Stimulated activated CD4-positive, alpha-beta T cell treated with anti-CD3 and anti-CD28 coated beads, Interleukin-4, amount 100 ng/mL, for 24 hours (primary cell): ENCODE measurements around the gene AMIGO2.

Source experiments
- DNase-seq: peaks from one replicate; pipeline ENCODE4 v3.0.0-alpha.2; 2020

The AMIGO2 gene

DNA sequence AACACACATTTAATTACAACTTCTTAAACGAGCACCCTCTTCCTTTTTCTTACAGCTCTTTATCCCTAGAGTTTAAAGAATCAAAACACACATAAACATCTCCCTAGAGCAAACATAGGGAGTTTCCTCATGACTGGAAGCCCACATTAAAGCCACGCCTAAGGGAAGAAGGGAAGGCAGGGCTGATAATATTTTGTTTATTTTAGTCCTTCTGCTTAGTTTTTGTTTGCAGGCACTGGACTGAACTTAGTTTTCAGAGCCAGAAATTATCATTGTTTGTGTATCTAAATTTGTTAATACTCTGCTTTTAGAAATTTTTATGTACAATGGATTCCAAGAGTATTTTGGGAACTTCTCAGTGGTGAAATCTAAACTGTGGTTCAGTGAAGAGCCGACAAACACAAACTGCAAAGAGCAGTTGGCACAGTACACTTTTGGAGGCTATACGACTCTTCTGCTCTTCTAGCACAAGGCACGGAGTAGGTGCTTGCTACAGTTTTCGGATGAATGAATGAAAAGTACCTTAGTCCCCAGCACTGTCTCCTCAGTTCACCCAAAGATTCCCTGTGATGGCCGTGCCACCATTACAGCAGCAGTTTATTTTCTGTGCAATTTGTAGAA, 17.6 kb upstream of the AMIGO2 start:
- DNase-seq = no peak

- DNase-seq = no peak
Observed at GRCh38 chr12:47095446-47096236, 15.9 kb upstream of the AMIGO2 start.

DNA sequence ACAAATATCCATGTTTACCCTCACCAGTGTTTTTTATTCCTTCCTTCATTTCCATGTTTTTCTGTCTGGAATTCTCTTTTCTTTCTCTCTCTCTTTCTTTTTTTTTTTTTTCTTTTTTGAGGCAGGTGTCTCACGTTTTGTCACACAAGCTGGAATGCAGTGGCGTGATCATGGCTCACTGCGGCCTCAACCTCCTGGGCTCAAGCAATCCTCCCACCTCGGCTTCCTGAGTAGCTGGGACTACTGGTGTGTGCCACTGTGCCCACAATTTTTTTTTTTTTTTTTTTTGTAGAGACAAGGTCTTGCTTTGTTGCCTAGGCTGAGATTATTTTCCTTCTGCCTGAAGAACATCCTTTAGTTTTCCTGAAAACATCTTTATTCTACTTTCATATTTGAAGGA, 15.0 kb upstream of the AMIGO2 start:
- no peak for DNase-seq

DNA sequence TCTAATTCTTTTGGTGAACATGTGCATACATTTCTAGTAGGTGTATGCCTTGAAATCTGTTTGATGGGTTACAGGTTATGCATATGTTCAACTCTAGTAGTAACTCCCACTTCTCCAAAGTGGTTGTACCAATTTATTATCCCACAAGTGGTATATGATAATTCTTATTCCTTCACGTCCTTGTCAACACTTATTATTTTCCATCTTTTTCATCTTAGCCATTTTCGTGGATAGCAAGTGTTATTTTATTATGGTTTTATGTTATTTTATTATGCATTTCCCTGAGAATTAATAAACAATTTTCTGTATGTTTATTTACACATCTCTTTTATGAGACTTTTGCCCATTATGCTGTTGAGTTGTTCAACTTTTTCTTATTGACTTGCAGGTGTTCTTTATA, 11.2 kb upstream of the AMIGO2 start:
- DNase-seq = no peak

GRCh38 chr12:47088021-47088944, 8.5 kb upstream of the AMIGO2 start:
- DNase-seq = no peak

DNA sequence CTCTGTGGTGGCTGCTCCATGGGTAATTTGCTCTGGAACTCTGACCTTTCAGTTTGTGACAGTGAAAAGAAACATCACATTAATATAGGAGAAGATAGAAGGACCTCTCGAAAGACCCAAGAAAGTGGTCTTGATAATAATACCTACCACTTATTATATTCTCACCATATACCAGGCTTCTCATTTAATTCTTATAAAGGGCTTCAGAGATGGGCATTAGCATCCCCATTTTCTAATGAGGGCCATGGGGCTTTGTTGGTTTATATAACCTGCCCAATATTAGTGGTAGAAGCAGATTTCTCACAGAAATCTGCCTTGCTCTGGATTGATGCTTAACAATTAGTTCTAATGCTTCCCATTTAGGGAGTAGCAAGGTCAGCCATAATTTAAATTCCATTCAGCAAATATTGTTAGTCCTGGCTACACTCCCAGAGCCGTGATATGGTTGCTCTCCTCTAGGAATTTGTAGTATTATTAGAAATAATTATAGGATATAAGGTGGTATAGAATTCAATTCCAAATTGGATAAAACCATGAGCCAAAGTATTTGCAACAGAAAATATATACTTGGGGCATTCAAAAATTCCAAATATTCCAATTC, 7.4 kb upstream of the AMIGO2 start:
- no peak for DNase-seq

GRCh38 chr12:47085815-47086252, 6.1 kb upstream of the AMIGO2 start:
- DNase-seq = peak; percentile 53

DNA sequence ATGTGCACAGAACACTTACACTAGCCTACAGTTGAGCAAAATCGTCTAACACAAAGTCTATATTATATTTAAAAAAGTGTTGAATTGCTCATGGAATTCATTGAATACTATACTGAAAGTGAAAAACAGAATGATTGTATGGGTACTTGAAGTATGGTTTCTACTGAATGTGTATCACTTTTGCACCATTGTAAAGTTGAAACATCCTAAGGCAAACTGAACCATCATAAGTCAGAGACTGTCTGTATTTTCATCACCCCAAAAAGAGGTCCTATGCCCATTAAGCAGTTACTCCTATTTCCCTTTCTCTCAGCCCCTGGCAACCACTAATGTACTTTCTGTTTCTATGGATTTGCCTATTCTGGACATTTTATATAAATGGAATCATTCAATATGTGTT, 4.4 kb upstream of the AMIGO2 start:
- DNase-seq = no peak

DNA sequence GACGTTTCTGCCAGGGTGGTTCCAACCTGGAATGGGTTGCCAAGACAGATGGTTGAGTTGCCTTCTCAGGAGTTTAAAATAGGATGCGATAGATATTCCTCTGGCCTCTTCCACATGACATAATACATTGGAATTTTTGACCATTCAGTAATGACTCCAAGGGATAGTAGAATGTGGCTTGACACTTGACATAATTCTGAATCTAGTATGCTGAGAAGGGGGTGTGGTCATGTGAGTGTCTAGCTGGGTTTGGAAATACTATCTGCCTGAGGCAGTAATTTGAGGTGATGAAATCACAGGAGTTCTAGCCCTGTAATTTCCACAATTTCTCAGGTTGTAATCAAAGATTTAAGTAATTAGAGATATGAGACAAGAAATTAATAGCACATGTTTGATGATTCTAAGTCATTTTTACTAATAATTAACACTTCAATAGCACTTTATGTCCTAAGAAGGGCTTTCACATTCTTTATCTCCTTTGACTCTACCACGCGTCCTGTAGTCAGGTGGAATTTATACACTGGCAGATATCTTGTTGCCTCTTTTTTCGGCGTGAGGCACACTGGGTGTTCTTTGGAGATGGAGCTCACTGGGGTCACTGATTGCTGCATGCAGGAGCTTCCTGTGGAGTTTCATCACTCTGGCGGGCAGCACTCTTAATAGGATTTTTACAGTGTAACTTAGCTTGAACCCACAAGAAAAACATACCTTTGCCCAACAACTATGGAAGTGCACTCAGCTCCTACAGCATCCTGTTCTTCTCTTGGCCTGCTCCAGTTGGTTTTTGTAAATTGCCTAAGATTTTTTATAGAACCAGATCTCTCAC, 3.2 kb upstream of the AMIGO2 start:
- no peak for DNase-seq

DNA sequence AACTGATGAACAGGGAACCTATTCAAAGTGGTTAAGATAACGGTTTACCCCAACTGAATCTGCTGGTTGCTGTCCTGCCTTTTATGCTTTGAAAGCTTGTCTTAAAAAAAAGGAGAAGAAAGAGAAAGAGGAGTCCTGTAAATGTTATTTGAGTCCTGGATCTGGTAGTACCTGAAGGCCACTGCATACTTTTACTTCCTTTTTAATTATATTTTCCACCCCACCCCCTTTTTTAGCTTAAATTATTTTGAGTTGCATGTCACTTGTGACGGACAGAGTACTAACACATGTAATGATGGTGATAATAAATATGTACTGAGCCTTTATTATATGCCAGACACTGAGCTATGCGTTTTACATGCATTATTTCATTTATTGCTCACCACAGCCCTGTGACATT, 2.5 kb upstream of the AMIGO2 start:
- DNase-seq = no peak

DNA sequence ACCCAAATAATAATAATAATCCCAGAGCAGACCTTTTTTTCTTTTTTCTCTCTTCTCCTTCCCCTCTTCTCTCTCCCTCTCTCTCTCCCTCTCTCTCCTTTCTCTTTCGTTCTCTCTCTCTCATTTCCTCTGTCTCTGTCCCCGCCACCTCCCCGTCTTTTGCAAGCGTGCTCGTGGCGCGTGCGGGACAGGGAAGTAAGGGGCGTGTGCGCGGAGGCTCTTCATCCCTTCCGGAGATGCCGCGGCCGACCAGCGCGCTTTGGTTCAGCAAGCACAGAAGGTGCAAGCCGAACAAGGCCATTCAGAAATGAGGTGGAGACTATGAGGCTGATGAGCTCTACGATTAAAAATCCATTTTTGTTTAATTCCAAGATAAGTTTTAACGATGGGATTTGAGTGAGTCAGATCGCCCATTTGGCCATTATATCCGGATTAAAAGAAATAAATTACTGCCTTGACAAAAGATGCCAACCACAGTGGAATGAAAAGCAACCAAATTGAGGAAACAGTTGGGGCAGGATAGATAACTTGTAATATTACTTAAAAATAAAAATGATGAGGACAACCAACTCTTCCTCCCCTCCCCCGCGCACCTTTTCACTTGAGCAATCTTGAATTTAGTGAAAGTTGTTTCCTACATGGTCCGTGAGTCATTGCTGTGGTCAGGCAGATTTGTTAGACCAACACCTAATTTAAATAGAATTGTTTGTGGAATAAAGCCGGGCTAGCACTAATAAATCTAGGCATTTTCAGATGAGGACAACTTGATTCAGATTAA, 1.2 kb upstream of the AMIGO2 start:
- DNase-seq = peak; percentile 64

DNA sequence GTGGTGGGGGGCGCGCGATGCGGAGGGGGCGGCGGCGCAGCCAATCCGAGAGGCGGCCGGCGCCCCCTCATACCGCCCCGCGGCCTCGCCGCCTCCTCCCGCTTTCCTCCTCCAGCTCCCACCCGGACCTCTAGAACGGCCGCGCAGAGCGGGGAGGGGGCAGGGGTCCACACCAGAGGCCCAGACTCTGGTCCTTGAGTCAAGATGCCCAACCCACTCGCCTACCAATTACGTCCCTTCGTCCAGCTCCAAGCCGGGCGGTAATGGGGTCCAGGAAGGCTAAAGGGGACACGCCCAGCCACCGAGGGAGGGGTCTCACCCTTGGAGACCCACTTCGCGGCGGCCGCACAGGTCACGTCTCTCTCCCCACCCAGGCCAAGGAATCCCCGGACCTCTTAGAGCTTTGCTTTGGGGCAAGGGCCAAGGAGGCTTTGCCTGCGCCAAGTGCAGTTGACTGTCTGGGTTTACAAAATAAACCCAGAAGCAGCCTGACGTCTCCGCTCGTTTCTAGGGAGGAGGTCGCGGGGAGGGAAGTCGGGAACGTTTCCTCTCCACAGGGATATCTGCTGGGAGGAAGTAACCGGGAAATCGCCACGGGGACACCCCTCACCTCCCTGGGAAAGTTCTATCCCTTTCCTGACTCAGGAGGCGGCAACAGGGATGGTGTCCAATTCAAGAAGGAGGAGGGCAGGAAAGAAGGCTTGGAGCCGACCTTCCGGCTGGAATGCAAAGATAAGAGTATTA, 394 bp upstream of the AMIGO2 start:
- DNase-seq = peak; percentile 39

GRCh38 chr12:47078733-47079467, 859 bp downstream of the AMIGO2 start:
- peak; percentile 48 for DNase-seq

DNA sequence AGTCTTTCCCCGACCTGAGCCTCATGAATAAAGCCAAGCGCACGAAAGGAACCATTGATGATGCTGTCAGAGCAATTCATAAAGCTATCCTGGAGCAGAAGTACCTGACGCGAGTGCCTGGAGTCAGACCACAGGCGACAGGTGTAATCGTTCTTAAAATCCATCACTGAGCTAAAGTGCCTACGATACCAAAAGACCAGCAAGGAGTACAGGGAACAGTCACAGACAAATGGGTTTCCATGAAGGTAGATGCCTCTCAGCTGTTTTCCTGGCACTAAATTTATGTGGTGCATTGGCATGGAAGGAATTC, 1.7 kb downstream of the AMIGO2 start:
- DNase-seq = no peak

DNA sequence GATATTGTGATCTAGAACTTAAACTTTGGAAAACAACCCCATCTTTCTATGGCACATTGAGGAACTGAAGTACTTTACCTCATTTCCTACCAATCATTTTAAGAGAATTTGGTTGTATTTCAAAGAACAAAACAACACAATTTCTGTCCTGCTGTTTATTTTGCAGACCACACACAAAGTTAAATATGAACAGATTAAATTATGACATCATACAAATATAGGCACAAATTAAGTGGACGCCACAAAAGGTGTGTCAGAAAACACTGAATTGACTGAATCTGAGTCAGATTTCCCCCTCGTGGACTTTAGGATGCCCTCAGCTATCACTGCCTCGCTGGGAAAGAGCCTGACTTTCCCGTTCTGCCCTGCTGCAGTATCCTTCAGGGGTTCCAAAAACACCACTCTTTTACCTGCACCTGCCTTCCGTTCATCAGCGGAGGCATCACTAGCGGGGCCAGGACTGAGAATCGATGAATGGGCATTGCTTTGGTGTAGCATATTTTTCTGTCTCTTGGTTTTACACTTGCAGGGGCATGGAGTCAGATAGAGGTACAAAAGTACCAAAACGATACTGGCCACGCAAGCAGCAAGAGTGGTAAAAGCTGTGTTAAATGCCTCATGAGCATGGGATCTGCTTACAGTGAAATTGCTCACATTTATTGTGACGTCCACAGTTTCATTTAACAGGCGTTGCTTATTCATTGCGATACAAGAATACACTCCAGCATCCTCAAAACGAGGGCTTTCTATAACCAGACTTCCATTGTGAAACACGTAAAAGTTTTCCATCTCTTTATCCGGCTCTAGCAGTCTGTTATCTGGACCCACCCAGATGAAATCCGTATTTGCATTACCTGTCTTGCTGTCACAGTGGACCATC, 2.3 kb downstream of the AMIGO2 start:
- DNase-seq = no peak

DNA sequence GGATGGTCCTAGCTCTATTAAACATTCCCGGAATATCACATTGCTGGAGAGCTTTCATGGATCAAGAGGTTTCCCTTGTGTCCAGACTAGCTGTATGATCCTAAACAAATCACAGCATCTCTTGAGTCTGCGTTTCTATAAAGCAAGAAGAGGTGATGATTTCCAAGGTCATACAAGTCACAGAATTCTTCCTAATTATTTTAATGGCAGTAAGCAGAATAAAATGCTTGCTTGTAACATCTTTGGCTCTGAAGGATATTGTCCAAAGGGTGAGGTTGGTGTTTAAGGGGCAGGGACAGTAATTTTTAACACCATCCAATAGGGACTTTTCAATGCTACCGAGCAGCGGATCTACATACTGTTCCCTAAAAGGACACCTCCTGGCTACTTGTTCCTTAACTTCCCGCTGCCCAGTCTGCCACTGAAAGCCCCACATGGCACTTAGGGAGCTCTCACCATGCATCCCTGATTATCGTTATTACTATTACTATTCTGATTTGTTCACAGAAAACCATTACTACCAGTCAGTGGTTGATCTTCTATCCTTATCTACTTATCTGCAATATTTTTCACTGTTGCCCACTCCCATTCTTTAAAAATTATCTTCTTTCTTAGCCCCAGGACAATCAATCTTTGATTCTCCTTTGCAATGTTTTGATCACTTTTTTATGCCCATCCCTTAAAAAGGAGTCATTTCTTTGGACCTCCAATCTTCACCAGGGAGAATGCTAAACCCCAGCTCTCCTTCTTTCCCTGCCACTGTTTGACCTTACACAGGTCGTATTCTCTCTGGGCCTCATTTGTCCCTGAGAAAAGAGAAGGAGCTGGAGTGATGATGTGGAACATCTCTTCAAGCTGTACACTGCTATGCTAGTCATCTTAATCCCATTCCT, 4.3 kb downstream of the AMIGO2 start:
- DNase-seq = no peak

DNA sequence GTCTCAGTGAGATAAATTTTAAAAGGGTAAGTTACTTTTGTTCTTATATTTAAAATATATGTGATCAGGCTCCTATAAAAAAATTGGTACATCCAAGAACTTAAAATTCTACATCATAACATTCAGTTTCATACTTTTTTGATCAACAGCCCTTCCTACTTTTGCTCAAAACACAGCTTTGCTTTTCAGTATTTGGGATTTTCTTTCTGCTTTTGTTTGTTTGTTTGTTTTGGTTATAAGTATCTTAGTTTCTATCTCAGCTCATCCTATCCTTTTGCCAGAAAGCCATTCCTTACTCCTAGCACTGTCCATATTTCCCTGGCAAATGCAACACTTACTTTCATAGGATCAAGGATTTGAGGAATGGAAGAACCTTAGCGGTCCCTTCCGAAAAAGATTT, 5.0 kb downstream of the AMIGO2 start:
- DNase-seq = no peak

- no peak for DNase-seq
Observed at GRCh38 chr12:47073951-47074350, 5.8 kb downstream of the AMIGO2 start.
